Heart left ventricle (tissue), 13 donors: ENCODE measurements around the gene DIS3L2.

Experiments
- POLR2A ChIP-seq, 2 donors: fragments of 450-650 bp; IDR thresholded peaks; one replicate each; pipeline ENCODE4 v1.6.1; 2017; ENCODE audit warnings: antibody characterized with exemption in 2 of 2, mild to moderate bottlenecking in 2 of 2, moderate library complexity in 2 of 2
- TF ChIP-seq, protein P1 (sequence below), 12 donors: fragments of 200-600 bp; sonication (generic) in 4 of 12; IDR thresholded peaks; one replicate each; pipeline versions ENCODE4 v1.5.0 to v1.8.0; 2018 to 2022; ENCODE audit warnings: antibody characterized with exemption in 12 of 12, mild to moderate bottlenecking in 5 of 12
- donor health status: ischemic (EF 13 %, LVEDD 7.1; RV severe dilation, severe dysfunction).
- donor health status: DM: no; HTN: yes; CAD: no.
- donor health status: DM: no; HTN: no; CAD: no.
- donor health status: ischemic (EF 25% LVEDD 6.9; RV normal size, moderate dysfunction).
- donor health status: ischemic (EF 25% LVEDD 5.7; RV mildly dilated, moderate dysfunction).
- donor health status: ischemic (EF 35%, LVEDD 5.7; RV mildly dilated, moderate dysfunction).
- donor health status: nonischemic (EF 11% LVEDD 7.7; RV severe dilation, severe dysfunction).
- donor health status: DM: yes; HTN: yes; CAD: no.
- donor health status: PGD.
- donor health status: ischemic (EF 29% LVEDD 5.4; RV normal size, mild dysfunction).
- donor health status: nonischemic (EF 23%, LVEDD 6.1; RV moderate dilation, normal function).

DNA sequence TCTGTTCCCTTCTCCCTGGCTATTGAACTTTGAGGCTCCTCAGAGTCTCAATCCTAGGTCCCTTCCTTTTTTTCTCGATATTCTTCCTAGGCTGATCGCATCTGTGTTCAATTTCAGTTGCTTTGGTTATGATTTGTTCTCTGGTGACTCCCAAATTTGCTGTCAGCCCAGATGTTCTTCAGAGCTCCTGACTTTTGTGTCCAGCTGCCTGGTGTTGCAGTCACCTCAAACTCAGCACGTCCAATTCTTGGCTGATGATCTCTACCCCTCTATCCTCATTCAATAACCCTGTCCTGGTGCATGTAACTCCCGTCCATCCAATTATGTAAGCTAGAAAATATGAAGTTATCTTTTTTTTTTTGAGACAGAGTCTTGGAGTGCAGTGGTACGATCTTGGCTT, 31.4 kb downstream of the DIS3L2 start:
- TF ChIP-seq, protein P1, sequence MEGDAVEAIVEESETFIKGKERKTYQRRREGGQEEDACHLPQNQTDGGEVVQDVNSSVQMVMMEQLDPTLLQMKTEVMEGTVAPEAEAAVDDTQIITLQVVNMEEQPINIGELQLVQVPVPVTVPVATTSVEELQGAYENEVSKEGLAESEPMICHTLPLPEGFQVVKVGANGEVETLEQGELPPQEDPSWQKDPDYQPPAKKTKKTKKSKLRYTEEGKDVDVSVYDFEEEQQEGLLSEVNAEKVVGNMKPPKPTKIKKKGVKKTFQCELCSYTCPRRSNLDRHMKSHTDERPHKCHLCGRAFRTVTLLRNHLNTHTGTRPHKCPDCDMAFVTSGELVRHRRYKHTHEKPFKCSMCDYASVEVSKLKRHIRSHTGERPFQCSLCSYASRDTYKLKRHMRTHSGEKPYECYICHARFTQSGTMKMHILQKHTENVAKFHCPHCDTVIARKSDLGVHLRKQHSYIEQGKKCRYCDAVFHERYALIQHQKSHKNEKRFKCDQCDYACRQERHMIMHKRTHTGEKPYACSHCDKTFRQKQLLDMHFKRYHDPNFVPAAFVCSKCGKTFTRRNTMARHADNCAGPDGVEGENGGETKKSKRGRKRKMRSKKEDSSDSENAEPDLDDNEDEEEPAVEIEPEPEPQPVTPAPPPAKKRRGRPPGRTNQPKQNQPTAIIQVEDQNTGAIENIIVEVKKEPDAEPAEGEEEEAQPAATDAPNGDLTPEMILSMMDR (IDR thresholded peaks at IDR 0.05) = no peak
- TF ChIP-seq POLR2A (IDR thresholded peaks at IDR 0.05) = no peak
